ENCODE data around the gene ANTKMT.

The ANTKMT gene

GRCh38 chr16:765488-765865 lies 44.5 kb downstream of the ANTKMT start:
- TF ChIP-seq CTCF (IDR thresholded peaks at IDR 0.05; ENCODE audit: insufficient read depth, low read length, poor library complexity, severe bottlenecking) (no peak), EZH2phosphoT487 (conservative IDR thresholded peaks at IDR 0.05; ENCODE audit: low read length) (no peak)
- Histone ChIP-seq H3K36me3 (ENCODE audit: low read length) (no peaks in the 10 kb centered on the region), H2AFZ (ENCODE audit: low read depth, low read length, severe bottlenecking) (no peak overlapping the region), H3K9ac (ENCODE audit: low read length) (no peak overlapping the region), H3K9me3 (ENCODE audit: insufficient read depth, low read length) (no peaks in the 10 kb centered on the region), H3K27me3 (ENCODE audit: low read length) (no peaks in the 10 kb centered on the region), H3F3A (ENCODE audit: insufficient read depth) (no peaks in the 10 kb centered on the region), H4K20me1 (ENCODE audit: low read depth, low read length) (no peaks in the 10 kb centered on the region), H3K27ac (ENCODE audit: low read depth, low read length) (no peak overlapping the region), H3K4me3 (ENCODE audit: insufficient read depth, low read length, poor library complexity, severe bottlenecking) (no peak overlapping the region), H3K4me2 (ENCODE audit: low read depth, low read length, poor library complexity, severe bottlenecking) (no peak overlapping the region), H3K79me2 (ENCODE audit: insufficient read depth, low read length) (no peaks in the 10 kb centered on the region), H3K9me2 (replicated peaks; ENCODE audit: insufficient read depth, low read length) (no peaks in the 10 kb centered on the region)

GRCh38 chr16:766008-766819 lies 45.3 kb downstream of the ANTKMT start:
- no peaks in the 10 kb centered on the region for H3K27me3 ChIP-seq (ENCODE audit: low read length)
- no peak for TF ChIP-seq CTCF (IDR thresholded peaks at IDR 0.05; ENCODE audit: insufficient read depth, low read length, poor library complexity, severe bottlenecking)
- TF ChIP-seq EZH2phosphoT487 (conservative IDR thresholded peaks at IDR 0.05; ENCODE audit: low read length) = no peak

GRCh38 chr16:766820-767640 lies 46.1 kb downstream of the ANTKMT start:
- no peak overlapping the region for H3K4me3 ChIP-seq (ENCODE audit: insufficient read depth, low read length, poor library complexity, severe bottlenecking)
- no peak overlapping the region for H2AFZ ChIP-seq (ENCODE audit: low read depth, low read length, severe bottlenecking)
- no peak for TF ChIP-seq CTCF (IDR thresholded peaks at IDR 0.05; ENCODE audit: insufficient read depth, low read length, poor library complexity, severe bottlenecking)
- no peak for TF ChIP-seq EZH2phosphoT487 (conservative IDR thresholded peaks at IDR 0.05; ENCODE audit: low read length)
- no peaks in the 10 kb centered on the region for H3K9me3 ChIP-seq (ENCODE audit: insufficient read depth, low read length)
- H3K9ac ChIP-seq (ENCODE audit: low read length) = no peak overlapping the region
- no peak overlapping the region for H3K27ac ChIP-seq (ENCODE audit: low read depth, low read length)
- H3K27me3 ChIP-seq (ENCODE audit: low read length) = no peaks in the 10 kb centered on the region
- H3K36me3 ChIP-seq (ENCODE audit: low read length) = no peaks in the 10 kb centered on the region
- H3K4me2 ChIP-seq (ENCODE audit: low read depth, low read length, poor library complexity, severe bottlenecking) = no peak overlapping the region
- H3F3A ChIP-seq (ENCODE audit: insufficient read depth) = no peaks in the 10 kb centered on the region
- no peaks in the 10 kb centered on the region for H4K20me1 ChIP-seq (ENCODE audit: low read depth, low read length)
- H3K9me2 ChIP-seq (replicated peaks; ENCODE audit: insufficient read depth, low read length) = no peaks in the 10 kb centered on the region
- H3K79me2 ChIP-seq (ENCODE audit: insufficient read depth, low read length) = no peaks in the 10 kb centered on the region

More at GRCh38 chr16:766008-766819, 45.3 kb downstream of the ANTKMT start:
- Histone ChIP-seq H3K9me3 (ENCODE audit: insufficient read depth, low read length) (no peaks in the 10 kb centered on the region), H3K36me3 (ENCODE audit: low read length) (no peaks in the 10 kb centered on the region), H2AFZ (ENCODE audit: low read depth, low read length, severe bottlenecking) (no peak overlapping the region), H3K79me2 (ENCODE audit: insufficient read depth, low read length) (no peaks in the 10 kb centered on the region), H3K4me2 (ENCODE audit: low read depth, low read length, poor library complexity, severe bottlenecking) (no peak overlapping the region), H3K27ac (ENCODE audit: low read depth, low read length) (no peak overlapping the region), H3K4me3 (ENCODE audit: insufficient read depth, low read length, poor library complexity, severe bottlenecking) (no peak overlapping the region), H4K20me1 (ENCODE audit: low read depth, low read length) (no peaks in the 10 kb centered on the region), H3K9ac (ENCODE audit: low read length) (no peak overlapping the region), H3F3A (ENCODE audit: insufficient read depth) (no peaks in the 10 kb centered on the region), H3K9me2 (replicated peaks; ENCODE audit: insufficient read depth, low read length) (no peaks in the 10 kb centered on the region)

All from SU-DHL-6 (cell line).